ENCODE results near the gene GKN2.
"Not testable (repeated sequence)": the region's sequence is repeated elsewhere in the genome, so short reads cannot be mapped to it uniquely, and the experiment has no call there.

DNA sequence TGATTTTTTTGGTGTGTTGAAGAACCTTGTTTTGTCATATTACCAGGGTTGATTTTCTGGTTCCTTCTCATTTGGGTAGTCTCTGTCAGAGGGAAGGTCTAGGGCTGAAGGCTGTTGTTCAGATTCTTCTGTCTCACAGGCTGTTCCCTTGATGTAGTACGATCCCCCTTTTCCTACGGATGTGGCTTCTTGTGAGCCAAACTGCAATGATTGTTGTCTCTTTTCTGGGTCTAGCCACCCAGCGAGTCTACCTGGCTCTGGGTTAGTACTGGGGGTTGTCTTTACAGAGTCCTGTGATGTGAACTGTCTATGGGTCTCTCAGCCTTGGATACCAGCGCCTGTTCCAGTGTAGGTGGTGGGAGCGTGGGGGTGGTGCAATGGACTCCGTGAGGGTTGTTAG is 56.7 kb downstream of the GKN2 start:
- TF ChIP-seq, protein P1, sequence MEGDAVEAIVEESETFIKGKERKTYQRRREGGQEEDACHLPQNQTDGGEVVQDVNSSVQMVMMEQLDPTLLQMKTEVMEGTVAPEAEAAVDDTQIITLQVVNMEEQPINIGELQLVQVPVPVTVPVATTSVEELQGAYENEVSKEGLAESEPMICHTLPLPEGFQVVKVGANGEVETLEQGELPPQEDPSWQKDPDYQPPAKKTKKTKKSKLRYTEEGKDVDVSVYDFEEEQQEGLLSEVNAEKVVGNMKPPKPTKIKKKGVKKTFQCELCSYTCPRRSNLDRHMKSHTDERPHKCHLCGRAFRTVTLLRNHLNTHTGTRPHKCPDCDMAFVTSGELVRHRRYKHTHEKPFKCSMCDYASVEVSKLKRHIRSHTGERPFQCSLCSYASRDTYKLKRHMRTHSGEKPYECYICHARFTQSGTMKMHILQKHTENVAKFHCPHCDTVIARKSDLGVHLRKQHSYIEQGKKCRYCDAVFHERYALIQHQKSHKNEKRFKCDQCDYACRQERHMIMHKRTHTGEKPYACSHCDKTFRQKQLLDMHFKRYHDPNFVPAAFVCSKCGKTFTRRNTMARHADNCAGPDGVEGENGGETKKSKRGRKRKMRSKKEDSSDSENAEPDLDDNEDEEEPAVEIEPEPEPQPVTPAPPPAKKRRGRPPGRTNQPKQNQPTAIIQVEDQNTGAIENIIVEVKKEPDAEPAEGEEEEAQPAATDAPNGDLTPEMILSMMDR (conservative IDR thresholded peaks at IDR 0.05; ENCODE audit: low read length) = not testable (repeated sequence)
- not testable (repeated sequence) for TF ChIP-seq EZH2phosphoT487 (IDR thresholded peaks at IDR 0.05; ENCODE audit: borderline replicate concordance, low read depth, low read length)
